SK-N-SH treated with all-trans-retinoic acid at 6 μM for 48 hours (cell line): ENCODE measurements around the gene RNASET2.

Source experiments
- ATAC-seq: fragments of 200-7000 bp; cut with Tn5 transposase; 3 replicates; pipeline ENCODE4 v1.9.1; 2020; ENCODE audit warnings: mild to moderate bottlenecking, moderate library complexity
- ARNTL ChIP-seq: fragments of 450-650 bp; formaldehyde crosslinking; IDR thresholded peaks from 2 replicates; pipeline ENCODE4 v1.5.0; 2020; ENCODE audit warnings: low read depth, mild to moderate bottlenecking, moderate library complexity, borderline replicate concordance
- BACH2 ChIP-seq: fragments of 250-450 bp; sonication (Bioruptor Pico); IDR thresholded peaks from 2 replicates; pipeline ENCODE4 v1.9.0; 2021; ENCODE audit warnings: mild to moderate bottlenecking, borderline replicate concordance
- CSDC2 ChIP-seq: fragments of 250-450 bp; sonication (Bioruptor Pico); IDR thresholded peaks from 2 replicates; pipeline ENCODE4 v1.5.0; 2020; ENCODE audit warnings: mild to moderate bottlenecking, moderate library complexity
- ESRRG ChIP-seq: fragments of 250-450 bp; sonication (Bioruptor Pico); IDR thresholded peaks from 2 replicates; pipeline ENCODE4 v1.6.1; 2021; ENCODE audit warnings: mild to moderate bottlenecking
- GLIS3 ChIP-seq: fragments of 250-450 bp; sonication (Bioruptor Pico); IDR thresholded peaks from 2 replicates; pipeline ENCODE4 v1.5.0; 2020; ENCODE audit warnings: mild to moderate bottlenecking, moderate library complexity
- ISL1 ChIP-seq: fragments of 250-450 bp; sonication (Bioruptor Pico); IDR thresholded peaks from 2 replicates; pipeline ENCODE4 v2.1.2; 2022; ENCODE audit warnings: mild to moderate bottlenecking, moderate library complexity
- OSR1 ChIP-seq: fragments of 250-450 bp; sonication (Bioruptor Pico); IDR thresholded peaks from 2 replicates; pipeline ENCODE4 v1.8.0; 2022; ENCODE audit warnings: moderate library complexity, mild to moderate bottlenecking, inconsistent platforms
- PATZ1 ChIP-seq: fragments of 250-450 bp; sonication (Bioruptor Pico); IDR thresholded peaks from 2 replicates; pipeline ENCODE4 v1.8.0; 2020; ENCODE audit warnings: mild to moderate bottlenecking, moderate library complexity, borderline replicate concordance
- RARB ChIP-seq: fragments of 250-450 bp; sonication (Bioruptor Pico); IDR thresholded peaks from 2 replicates; pipeline ENCODE4 v1.8.0; 2021; ENCODE audit warnings: mild to moderate bottlenecking, moderate library complexity
- SNAI2 ChIP-seq: fragments of 250-450 bp; sonication (Bioruptor Pico); IDR thresholded peaks from 2 replicates; pipeline ENCODE4 v1.5.0; 2020; ENCODE audit warnings: mild to moderate bottlenecking, moderate library complexity
- TOX ChIP-seq: fragments of 250-450 bp; sonication (Bioruptor Pico); IDR thresholded peaks from 2 replicates; pipeline ENCODE4 v1.8.0; 2021; ENCODE audit warnings: mild to moderate bottlenecking, moderate library complexity, borderline replicate concordance
- TSHZ2 ChIP-seq: fragments of 250-450 bp; sonication (Bioruptor Pico); IDR thresholded peaks from 2 replicates; pipeline ENCODE4 v1.5.0; 2020; ENCODE audit warnings: mild to moderate bottlenecking, moderate library complexity
- ZC3H10 ChIP-seq: fragments of 250-450 bp; sonication (Bioruptor Pico); IDR thresholded peaks from 2 replicates; pipeline ENCODE4 v1.5.1; 2021; ENCODE audit warnings: mild to moderate bottlenecking, moderate library complexity
- ZFP3 ChIP-seq: fragments of 250-450 bp; sonication (Bioruptor Pico); IDR thresholded peaks from 2 replicates; pipeline ENCODE4 v1.5.0; 2020; ENCODE audit warnings: mild to moderate bottlenecking, moderate library complexity
- ZFP30 ChIP-seq: fragments of 450-650 bp; formaldehyde crosslinking; IDR thresholded peaks from 2 replicates; pipeline ENCODE4 v1.5.0; 2022; ENCODE audit warnings: mild to moderate bottlenecking, moderate library complexity
- ZNF565 ChIP-seq: fragments of 450-650 bp; formaldehyde crosslinking; conservative IDR thresholded peaks from 2 replicates; pipeline ENCODE4 v1.5.0; 2020; ENCODE audit warnings: low read depth, mild to moderate bottlenecking, moderate library complexity
- ZNF70 ChIP-seq: fragments of 450-650 bp; formaldehyde crosslinking; IDR thresholded peaks from 2 replicates; pipeline ENCODE4 v1.5.0; 2020; ENCODE audit warnings: mild to moderate bottlenecking, moderate library complexity
- ZNF8 ChIP-seq: fragments of 450-650 bp; formaldehyde crosslinking; IDR thresholded peaks from 2 replicates; pipeline ENCODE4 v1.5.0; 2020; ENCODE audit warnings: mild to moderate bottlenecking, moderate library complexity
- TF ChIP-seq, protein P1 (sequence below): fragments of 250-450 bp; sonication (Bioruptor Pico); IDR thresholded peaks from 2 replicates; pipeline ENCODE4 v1.5.1; 2021; ENCODE audit warnings: mild to moderate bottlenecking, moderate library complexity
- TF ChIP-seq, protein P2 (sequence below): fragments of 250-450 bp; sonication (Bioruptor Pico); IDR thresholded peaks from 2 replicates; pipeline ENCODE4 v1.8.0; 2021; ENCODE audit warnings: low read depth, mild to moderate bottlenecking, moderate library complexity, borderline replicate concordance

RNASET2 gene

GRCh38 chr6:166954118-166954713 is 2.1 kb downstream of the RNASET2 start:
- TF ChIP-seq, protein P1, sequence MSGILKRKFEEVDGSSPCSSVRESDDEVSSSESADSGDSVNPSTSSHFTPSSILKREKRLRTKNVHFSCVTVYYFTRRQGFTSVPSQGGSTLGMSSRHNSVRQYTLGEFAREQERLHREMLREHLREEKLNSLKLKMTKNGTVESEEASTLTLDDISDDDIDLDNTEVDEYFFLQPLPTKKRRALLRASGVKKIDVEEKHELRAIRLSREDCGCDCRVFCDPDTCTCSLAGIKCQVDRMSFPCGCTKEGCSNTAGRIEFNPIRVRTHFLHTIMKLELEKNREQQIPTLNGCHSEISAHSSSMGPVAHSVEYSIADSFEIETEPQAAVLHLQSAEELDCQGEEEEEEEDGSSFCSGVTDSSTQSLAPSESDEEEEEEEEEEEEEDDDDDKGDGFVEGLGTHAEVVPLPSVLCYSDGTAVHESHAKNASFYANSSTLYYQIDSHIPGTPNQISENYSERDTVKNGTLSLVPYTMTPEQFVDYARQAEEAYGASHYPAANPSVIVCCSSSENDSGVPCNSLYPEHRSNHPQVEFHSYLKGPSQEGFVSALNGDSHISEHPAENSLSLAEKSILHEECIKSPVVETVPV (CRISPR knock-in tag): no peak
- no peak for TF ChIP-seq TOX (CRISPR knock-in tag)
- TF ChIP-seq PATZ1 (CRISPR knock-in tag): no peak
- TF ChIP-seq ZFP3: no peak
- no peak for TF ChIP-seq BACH2
- no peak for TF ChIP-seq RARB (CRISPR knock-in tag)
- TF ChIP-seq CSDC2 (CRISPR knock-in tag): no peak
- no peak for TF ChIP-seq ZNF565 (CRISPR knock-in tag)
- TF ChIP-seq ISL1: no peak
- no peak for TF ChIP-seq TSHZ2
- no peak for TF ChIP-seq OSR1
- TF ChIP-seq ZNF8: no peak
- no peak for TF ChIP-seq GLIS3
- TF ChIP-seq ZNF70 (CRISPR knock-in tag): no peak
- no peak for TF ChIP-seq SNAI2 (CRISPR knock-in tag)
- no peak for TF ChIP-seq ZFP30 (CRISPR knock-in tag)
- TF ChIP-seq ESRRG (CRISPR knock-in tag): no peak
- TF ChIP-seq, protein P2, sequence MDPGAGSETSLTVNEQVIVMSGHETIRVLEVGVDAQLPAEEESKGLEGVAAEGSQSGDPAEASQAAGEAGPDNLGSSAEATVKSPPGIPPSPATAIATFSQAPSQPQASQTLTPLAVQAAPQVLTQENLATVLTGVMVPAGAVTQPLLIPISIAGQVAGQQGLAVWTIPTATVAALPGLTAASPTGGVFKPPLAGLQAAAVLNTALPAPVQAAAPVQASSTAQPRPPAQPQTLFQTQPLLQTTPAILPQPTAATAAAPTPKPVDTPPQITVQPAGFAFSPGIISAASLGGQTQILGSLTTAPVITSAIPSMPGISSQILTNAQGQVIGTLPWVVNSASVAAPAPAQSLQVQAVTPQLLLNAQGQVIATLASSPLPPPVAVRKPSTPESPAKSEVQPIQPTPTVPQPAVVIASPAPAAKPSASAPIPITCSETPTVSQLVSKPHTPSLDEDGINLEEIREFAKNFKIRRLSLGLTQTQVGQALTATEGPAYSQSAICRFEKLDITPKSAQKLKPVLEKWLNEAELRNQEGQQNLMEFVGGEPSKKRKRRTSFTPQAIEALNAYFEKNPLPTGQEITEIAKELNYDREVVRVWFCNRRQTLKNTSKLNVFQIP (CRISPR knock-in tag): no peak
- ATAC-seq: no peak

- no peak for ATAC-seq
- TF ChIP-seq ZNF70 (CRISPR knock-in tag): no peak
- TF ChIP-seq, protein P1 (CRISPR knock-in tag): no peak
- TF ChIP-seq, all 23 proteins: peak for 0
These were observed 3.5 kb downstream of the RNASET2 start for GRCh38 chr6:166952567-166953486.

GRCh38 chr6:166952121-166952520 is 4.2 kb downstream of the RNASET2 start:
- TF ChIP-seq ARNTL (no peak), OSR1 (no peak), SNAI2 (CRISPR knock-in tag) (no peak), TOX (CRISPR knock-in tag) (no peak), ZC3H10 (CRISPR knock-in tag) (no peak), ZFP30 (CRISPR knock-in tag) (no peak), ISL1 (no peak), PATZ1 (CRISPR knock-in tag) (no peak), ZFP3 (no peak)
- TF ChIP-seq, protein P1 (CRISPR knock-in tag): no peak
- no peak for ATAC-seq
